ENCODE measurements around the gene ACTR3. TPM values are rescaled to one million over a fixed set of nuclear protein-coding genes. Genes with fewer than 3 reads are reported as not detected.

The ACTR3 gene
- total RNA-seq, 1 donor = 236 TPM

GRCh38 chr2:114001937-114002336 is 112.0 kb downstream of the ACTR3 start:
- DNase-seq (ENCODE audit: low read depth) = no peak
- no peak overlapping the region for H3K4me3 ChIP-seq (ENCODE audit: low read depth, low read length)
- TF ChIP-seq, protein P1, sequence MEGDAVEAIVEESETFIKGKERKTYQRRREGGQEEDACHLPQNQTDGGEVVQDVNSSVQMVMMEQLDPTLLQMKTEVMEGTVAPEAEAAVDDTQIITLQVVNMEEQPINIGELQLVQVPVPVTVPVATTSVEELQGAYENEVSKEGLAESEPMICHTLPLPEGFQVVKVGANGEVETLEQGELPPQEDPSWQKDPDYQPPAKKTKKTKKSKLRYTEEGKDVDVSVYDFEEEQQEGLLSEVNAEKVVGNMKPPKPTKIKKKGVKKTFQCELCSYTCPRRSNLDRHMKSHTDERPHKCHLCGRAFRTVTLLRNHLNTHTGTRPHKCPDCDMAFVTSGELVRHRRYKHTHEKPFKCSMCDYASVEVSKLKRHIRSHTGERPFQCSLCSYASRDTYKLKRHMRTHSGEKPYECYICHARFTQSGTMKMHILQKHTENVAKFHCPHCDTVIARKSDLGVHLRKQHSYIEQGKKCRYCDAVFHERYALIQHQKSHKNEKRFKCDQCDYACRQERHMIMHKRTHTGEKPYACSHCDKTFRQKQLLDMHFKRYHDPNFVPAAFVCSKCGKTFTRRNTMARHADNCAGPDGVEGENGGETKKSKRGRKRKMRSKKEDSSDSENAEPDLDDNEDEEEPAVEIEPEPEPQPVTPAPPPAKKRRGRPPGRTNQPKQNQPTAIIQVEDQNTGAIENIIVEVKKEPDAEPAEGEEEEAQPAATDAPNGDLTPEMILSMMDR (IDR thresholded peaks at IDR 0.05; ENCODE audit: insufficient read depth, low read length) = no peak

GRCh38 chr2:114005110-114005783 is 115.4 kb downstream of the ACTR3 start:
- no peak overlapping the region for H3K4me3 ChIP-seq (ENCODE audit: low read depth, low read length)
- no peak for DNase-seq (ENCODE audit: low read depth)
- TF ChIP-seq, protein P1 (IDR thresholded peaks at IDR 0.05; ENCODE audit: insufficient read depth, low read length) = no peak

GRCh38 chr2:114006460-114006859 is 116.6 kb downstream of the ACTR3 start:
- TF ChIP-seq, protein P1 (IDR thresholded peaks at IDR 0.05; ENCODE audit: insufficient read depth, low read length) = no peak
- no peak overlapping the region for H3K4me3 ChIP-seq (ENCODE audit: low read depth, low read length)
- no peak for DNase-seq (ENCODE audit: low read depth)

DNA sequence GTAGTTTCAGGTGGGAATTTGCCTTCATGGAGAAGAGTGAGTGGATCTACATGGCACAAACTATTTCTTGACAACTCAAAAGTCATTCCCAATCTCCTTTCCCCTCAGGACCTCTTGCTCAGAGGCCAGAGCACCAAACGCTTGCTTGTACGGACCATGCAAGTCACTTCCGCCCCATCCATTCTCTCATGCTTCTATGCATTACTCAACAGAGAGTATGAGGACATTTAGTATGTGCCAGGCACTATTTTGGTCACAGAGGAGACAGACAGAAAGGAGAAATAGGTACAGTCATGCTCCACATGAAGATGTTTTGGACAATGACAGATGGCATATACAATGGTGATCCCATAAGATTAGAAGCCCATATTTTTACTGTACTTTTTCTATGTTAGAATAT is 117.5 kb downstream of the ACTR3 start:
- no peak for DNase-seq (ENCODE audit: low read depth)
- no peak overlapping the region for H3K4me3 ChIP-seq (ENCODE audit: low read depth, low read length)
- TF ChIP-seq, protein P1 (IDR thresholded peaks at IDR 0.05; ENCODE audit: insufficient read depth, low read length) = no peak

DNA sequence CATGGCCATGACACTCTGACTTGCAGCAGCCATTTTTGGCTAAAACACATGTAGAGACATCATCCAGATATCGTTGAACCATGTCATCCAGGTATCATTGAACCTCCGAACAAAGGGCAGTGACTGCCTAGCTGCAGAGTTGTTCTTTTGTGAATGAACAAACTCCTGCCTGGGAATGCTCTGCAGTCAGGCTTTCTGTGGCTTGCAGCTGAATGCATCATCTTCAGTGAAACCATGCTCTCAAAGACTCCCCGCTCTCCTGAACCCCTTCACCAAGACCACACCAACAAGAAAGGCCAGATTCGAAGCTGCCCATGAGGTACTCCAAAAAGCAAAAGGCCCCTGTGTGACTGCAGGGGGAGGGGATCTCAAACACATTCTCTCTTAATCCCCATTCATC is 118.8 kb downstream of the ACTR3 start:
- H3K4me3 ChIP-seq (ENCODE audit: low read depth, low read length) = no peak overlapping the region
- no peak for DNase-seq (ENCODE audit: low read depth)
- TF ChIP-seq, protein P1 (IDR thresholded peaks at IDR 0.05; ENCODE audit: insufficient read depth, low read length) = no peak

DNA sequence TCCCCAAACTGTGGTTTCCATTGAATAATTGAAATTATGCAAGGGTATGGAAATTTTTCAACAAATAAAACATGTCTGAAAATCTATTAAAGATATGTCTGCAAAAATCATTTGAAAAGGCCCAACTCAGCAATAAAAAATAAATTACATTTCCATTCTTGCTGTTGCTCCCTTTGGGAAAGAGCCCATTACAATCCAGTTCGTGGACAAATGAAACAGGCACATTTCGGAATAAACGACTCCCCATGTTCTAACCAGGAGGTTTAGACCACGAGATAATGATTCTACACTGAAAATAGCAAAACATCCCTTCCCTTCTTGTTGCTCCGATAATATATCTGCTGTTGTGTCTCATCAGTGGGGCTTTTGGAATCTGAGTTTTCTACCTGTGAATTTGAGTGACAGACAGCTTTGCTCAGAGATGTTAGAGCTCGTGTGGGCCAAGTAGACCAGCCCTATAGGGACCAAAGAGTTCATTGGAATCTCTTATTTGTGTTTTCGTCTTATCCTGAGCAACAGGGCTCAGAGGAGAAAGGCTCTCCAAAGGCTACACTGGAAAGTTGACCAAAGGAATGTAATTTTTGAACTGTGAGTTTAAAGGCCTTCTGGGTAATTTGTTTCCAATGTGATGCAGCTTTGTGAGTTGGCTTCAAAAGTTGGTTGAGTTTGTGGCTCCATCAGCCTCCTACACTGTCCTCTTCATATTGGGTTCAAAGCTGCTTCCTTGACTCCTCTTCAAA is 119.5 kb downstream of the ACTR3 start:
- H3K4me3 ChIP-seq (ENCODE audit: low read depth, low read length) = no peak overlapping the region
- TF ChIP-seq, protein P1 (IDR thresholded peaks at IDR 0.05; ENCODE audit: insufficient read depth, low read length) = no peak
- DNase-seq (ENCODE audit: low read depth) = no peak
